H1 (cell line): ENCODE data around the gene MRPS34. TPM values are rescaled to one million over a fixed set of nuclear protein-coding genes. Genes with fewer than 3 reads are reported as not detected.

Experiments
- BACH1 ChIP-seq: IDR thresholded peaks from 2 replicates; pipeline ENCODE4 v1.6.1; 2012; ENCODE audit warnings: low read length, improper control_type of control experiment
- EZH2 ChIP-seq: fragments of 200-600 bp; sonication (generic); IDR thresholded peaks from 2 replicates; pipeline ENCODE4 v1.7.1; 2012; ENCODE audit warnings: low read depth, mild to moderate bottlenecking, moderate library complexity, low read length, inconsistent platforms; ENCODE audit not compliant: severe bottlenecking
- POLR2A ChIP-seq, 2 experiments: IDR thresholded peaks; 1 replicate in 1 of 2; 2 replicates in 1 of 2; pipeline ENCODE4 v1.6.1; 2011; ENCODE audit warnings: low read depth in 2 of 2, low read length in 2 of 2, mild to moderate bottlenecking in 2 of 2; ENCODE audit errors: control extremely low read depth in 1 of 2
- SAP30 ChIP-seq: fragments of 300-600 bp; sonication (generic); IDR thresholded peaks from 2 replicates; pipeline ENCODE4 v1.7.1; 2012; ENCODE audit warnings: low read length, moderate library complexity, mild to moderate bottlenecking, inconsistent platforms; ENCODE audit not compliant: insufficient read depth, insufficient replicate concordance
- SIX5 ChIP-seq: IDR thresholded peaks from 2 replicates; pipeline ENCODE4 v1.6.1; 2011; ENCODE audit warnings: mild to moderate bottlenecking, low read depth, low read length
- SP1 ChIP-seq: IDR thresholded peaks from 2 replicates; pipeline ENCODE4 v1.6.1; 2011; ENCODE audit warnings: low read depth, low read length
- TEAD4 ChIP-seq: IDR thresholded peaks from 2 replicates; pipeline ENCODE4 v1.6.1; 2012; ENCODE audit warnings: low read depth, low read length, inconsistent platforms, mixed read lengths
- polyA plus RNA-seq, 7 experiments: library from polyadenylated mRNA; depleted of rRNA in 3 of 7; stranded (reverse) in 5 of 7; unstranded in 2 of 7; fragments of >200 nt in 5 of 7; fragments of 200-250 nt in 2 of 7; gene quantifications; 1 replicate in 5 of 7; 2 replicates in 1 of 7; 4 replicates in 1 of 7; pipeline versions ENCODE4 v1.2.1 to v1.2.3, GENCODE V29; 2011 to 2013; ENCODE audit warnings: missing spikeins in 2 of 7, mixed read lengths in 2 of 7
- total RNA-seq: library from RNA; stranded (reverse); fragmentation: NEBNext Ultra II Directional; extraction: Animal tissue kit (Norgen Biotek cat#: 25700); gene quantifications from 2 replicates; pipeline ENCODE4 v1.2.1, GENCODE V29; 2021

The MRPS34 gene
- total and polyA plus RNA-seq, 2 of the 8 experiments (the other 6 are each of a cell fraction or from before 2014, with no cell fraction given) = 168 to 252 TPM

- no peak for TF ChIP-seq POLR2A (IDR thresholded peaks at IDR 0.05; ENCODE audit: control extremely low read depth in 1 of 2, low read depth in 2 of 2, low read length in 2 of 2)
- no peak for TF ChIP-seq SAP30
- TF ChIP-seq BACH1 = no peak
- no peak for TF ChIP-seq TEAD4
- no peak for TF ChIP-seq SIX5
- TF ChIP-seq EZH2 = no peak
- no peak for TF ChIP-seq SP1
Measured at GRCh38 chr16:1793578-1794220, 20.8 kb upstream of the MRPS34 start, which contains the start of gene IGFALS (continued).
